Upper lobe of left lung (tissue), 4 donors: ENCODE measurements around the gene PDZD8.

Experiments
- CTCF ChIP-seq, 6 experiments: fragments of 450-650 bp in 4 of 6; fragments of 200-600 bp in 2 of 6; sonication (generic) in 2 of 6; IDR thresholded peaks; one replicate each; pipeline ENCODE4 v1.5.1; 2016 to 2019; ENCODE audit warnings: antibody characterized with exemption in 6 of 6
- EP300 ChIP-seq, 4 donors: sonication (generic); formaldehyde crosslinking; IDR thresholded peaks; one replicate each; pipeline ENCODE4 v1.5.1; 2017; ENCODE audit warnings: antibody characterized with exemption in 4 of 4, control low read depth in 2 of 4
- POLR2A ChIP-seq, 4 donors: fragments of 450-650 bp; IDR thresholded peaks; one replicate each; pipeline ENCODE4 v1.5.1; 2016 to 2017; ENCODE audit warnings: antibody characterized with exemption in 4 of 4, mild to moderate bottlenecking in 2 of 4
- POLR2AphosphoS5 ChIP-seq, 2 donors: sonication (generic); formaldehyde crosslinking; IDR thresholded peaks; one replicate each; pipeline ENCODE4 v1.5.1; 2017; ENCODE audit warnings: antibody characterized with exemption in 2 of 2

- no peak for TF ChIP-seq CTCF (IDR thresholded peaks at IDR 0.05)
- no peak for TF ChIP-seq POLR2A (IDR thresholded peaks at IDR 0.05)
- TF ChIP-seq EP300 (IDR thresholded peaks at IDR 0.05), result no peak
- no peak for TF ChIP-seq POLR2AphosphoS5 (IDR thresholded peaks at IDR 0.05)
Observed at GRCh38 chr10:117242463-117242832, 132.8 kb downstream of the PDZD8 start.
